NCI-H460 (cell line): ENCODE measurements around the gene INSYN2A. TPM values are rescaled to one million over a fixed set of nuclear protein-coding genes. Genes with fewer than 3 reads are reported as not detected.

Experiments
- DNase-seq: peaks from one replicate; pipeline ENCODE4 v3.0.0-alpha.2; 2016; ENCODE audit warnings: low read depth; ENCODE audit errors: extremely low read depth
- polyA plus RNA-seq: library from polyadenylated mRNA; depleted of rRNA; stranded (reverse); fragments of >200 nt; gene quantifications from 2 replicates; pipeline ENCODE4 v1.2.3, GENCODE V29; 2014; cell fraction: nucleus; rRNA removed
- total RNA-seq: library from RNA; depleted of rRNA; stranded (reverse); fragments of >200 nt; shearing (Covaris generic); gene quantifications from 2 replicates; pipeline ENCODE4 v1.2.3, GENCODE V29; 2014; rRNA removed

The INSYN2A gene, protein sequence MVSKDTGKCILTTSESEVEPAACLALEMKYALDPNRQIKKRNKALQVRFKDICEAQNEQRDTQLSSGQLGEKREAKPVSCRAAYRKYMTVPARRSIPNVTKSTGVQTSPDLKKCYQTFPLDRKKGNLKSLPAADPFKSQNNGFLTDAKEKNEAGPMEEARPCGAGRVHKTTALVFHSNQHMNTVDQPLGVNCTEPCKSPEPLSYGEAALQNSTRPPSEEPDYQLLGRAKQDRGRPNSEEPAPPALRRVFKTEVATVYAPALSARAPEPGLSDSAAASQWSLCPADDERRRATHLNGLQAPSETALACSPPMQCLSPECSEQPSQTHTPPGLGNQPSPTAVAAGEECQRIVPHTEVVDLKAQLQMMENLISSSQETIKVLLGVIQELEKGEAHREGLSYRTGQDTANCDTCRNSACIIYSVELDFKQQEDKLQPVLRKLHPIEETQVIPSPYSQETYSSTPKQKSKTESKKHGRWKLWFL
- total RNA-seq, result 0.12 and 0.17 TPM in 2 replicates
- 0.24 TPM in 1 of 2 replicates, not detected in the other for polyA plus RNA-seq

DNA sequence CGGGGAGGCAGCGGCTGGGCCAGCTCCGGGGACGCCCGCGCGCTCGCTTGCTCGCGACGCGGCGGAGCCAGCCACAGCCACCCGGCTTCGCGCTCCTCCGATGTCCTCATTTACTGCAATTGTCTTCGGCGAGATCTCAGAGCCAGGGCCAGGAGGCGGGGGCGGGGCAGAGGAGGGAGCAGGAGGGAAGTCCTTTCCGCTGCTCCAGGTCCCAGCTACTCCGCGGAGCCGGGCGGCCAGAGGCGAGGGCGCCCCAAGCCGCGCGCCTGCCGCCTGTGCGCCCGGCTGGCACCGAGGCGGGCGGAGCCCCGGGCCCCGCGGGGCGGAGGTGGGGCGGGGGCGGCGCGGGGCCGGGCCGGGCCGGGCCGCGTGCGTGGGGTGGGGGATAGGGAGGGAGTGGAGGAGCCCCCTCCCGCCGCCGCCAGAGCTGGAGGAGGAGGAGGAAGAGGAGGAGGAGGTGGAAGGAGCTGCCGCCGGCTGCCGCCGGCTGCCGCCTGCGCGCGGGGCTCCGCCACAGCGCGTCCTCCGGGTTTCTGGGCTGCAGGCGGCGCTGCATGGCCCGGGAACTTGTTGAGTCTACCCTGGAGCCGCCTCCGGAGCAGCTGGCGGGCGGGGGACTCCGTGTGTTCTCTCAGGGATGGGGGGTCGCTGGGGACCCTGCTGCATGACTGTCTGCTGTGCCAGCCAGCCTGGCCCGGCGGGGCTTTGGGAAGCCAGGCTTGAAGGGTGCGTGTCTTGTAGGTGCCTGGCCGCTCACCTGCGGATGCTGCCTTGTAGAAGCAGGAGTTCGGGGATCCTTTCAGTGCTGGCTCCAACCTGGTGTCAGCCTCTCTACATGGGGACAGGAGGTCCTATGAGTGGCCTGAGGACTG lies at the start of gene INSYN2A:
INSYN2A (minus strand) TSS at position 310 of the 872 bp plus-strand sequence. CDS start 20,196 bp downstream, outside the sequence.
- DNase-seq, result peak; percentile 18

DNA sequence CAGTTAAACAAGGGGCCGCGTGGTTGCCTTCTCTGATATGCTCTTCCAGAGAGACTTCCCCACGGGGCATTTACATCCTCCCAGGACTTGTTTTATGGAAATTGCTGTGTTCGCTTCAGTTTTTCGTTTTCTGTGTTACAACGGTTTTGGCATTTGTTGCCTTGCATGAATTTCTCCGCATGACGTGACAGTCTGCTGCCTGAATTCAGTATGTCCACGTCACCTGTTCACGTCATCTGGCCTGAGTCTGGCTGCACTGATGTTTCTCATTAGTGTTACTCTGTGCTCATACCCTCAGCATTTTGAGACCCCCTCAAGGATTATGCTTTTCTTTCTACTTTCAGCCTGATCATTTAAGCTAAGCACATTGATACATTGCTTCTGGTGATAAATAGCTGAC lies 49.1 kb upstream of the INSYN2A start:
- DNase-seq, result no peak

DNA sequence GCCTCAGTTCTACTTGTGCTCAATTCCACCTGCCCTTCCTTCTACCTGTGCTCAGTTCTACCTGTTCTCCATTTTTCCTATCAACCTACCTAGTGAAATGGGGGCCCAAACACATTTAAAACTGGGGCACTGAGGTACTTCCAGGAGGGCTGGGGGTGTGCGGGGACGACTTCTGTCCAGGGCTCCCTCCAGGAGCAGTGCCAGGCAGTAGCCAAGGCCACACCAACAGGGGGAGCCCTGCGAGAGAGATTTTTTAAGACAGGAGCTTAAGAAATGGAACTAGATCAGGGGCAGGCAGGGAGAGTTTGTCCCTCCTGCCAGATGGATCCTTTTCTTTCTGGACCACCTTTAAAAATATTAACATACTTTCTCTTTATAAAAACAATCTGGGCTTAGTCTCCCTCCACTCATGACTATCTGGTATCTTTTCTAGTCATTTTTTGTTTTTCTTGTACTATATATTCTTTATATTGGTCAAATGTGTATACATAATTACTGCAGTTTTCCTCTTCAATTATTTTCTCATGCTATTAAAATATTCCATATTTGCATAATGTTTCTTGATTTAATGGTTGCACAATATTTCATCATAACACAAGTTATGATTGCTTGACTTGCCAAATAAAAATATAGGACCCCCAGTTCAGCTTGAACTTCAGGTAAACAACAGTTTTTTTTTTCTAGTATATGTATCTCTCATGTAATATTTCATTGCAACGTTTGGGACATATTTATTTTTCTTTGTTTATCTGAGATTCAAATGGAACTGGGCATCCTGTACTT lies 47.3 kb upstream of the INSYN2A start:
- DNase-seq, result peak; percentile 60

DNA sequence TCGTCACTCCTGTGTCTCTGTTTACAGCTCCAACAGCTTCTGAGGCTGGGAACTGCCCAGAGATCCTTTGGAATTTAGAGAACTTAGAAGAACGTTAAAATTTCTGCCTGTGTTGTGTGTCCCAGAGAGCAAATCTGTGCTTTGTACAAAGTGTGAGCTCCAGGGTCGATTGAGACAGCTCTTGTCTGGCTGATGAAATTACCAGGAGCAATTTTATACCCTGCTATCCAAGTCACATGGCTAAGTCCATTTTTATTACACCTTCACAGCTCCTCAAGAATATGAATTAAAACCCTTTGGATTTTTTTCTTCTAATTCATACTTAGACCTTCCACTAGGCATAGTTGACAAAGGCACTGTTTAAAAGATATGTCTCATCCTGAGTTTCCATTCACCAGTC lies 46.5 kb upstream of the INSYN2A start:
- DNase-seq, result no peak

DNA sequence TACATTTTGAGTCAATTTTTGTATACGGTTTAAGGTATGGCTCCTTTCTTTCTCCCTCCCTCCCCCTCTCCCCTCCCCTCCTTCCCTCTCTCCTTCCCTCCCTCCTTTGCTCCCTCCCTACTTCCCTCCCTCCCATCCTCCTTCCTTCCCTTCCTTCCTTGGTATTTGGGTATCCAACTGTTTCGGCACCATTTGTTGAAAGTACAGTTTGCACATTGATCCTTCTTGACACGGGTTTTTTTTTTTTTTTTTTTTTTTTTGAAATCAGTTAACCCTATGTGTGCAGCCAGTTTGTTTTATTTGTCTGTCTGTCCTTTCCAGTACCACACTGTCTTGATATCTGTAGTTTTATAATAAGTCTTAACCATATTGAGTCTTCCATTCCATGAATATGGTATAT lies 39.9 kb upstream of the INSYN2A start:
- no peak for DNase-seq

DNA sequence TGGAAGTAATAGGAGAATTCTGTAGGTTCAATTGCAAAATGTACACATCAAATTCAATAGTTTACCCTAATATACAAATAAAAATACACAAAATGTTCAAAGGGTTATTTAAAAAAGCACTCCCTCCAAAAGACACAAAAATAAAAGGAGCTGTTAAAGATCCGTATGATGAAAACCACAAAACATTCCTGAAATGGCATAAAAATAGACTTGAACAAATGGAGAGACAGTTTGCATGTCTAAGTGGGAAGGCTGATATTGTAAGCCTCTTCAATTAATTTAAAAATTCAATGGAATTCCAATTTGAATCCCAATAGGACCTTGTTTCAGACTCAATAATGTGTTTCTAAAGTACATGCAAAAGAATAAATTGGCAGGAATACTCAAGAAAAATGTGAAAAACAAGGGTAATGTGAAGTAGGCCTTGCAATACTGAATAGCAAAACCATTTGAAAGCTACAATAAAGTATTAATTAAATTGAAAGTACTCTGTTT lies 38.0 kb upstream of the INSYN2A start:
- DNase-seq, result no peak

DNA sequence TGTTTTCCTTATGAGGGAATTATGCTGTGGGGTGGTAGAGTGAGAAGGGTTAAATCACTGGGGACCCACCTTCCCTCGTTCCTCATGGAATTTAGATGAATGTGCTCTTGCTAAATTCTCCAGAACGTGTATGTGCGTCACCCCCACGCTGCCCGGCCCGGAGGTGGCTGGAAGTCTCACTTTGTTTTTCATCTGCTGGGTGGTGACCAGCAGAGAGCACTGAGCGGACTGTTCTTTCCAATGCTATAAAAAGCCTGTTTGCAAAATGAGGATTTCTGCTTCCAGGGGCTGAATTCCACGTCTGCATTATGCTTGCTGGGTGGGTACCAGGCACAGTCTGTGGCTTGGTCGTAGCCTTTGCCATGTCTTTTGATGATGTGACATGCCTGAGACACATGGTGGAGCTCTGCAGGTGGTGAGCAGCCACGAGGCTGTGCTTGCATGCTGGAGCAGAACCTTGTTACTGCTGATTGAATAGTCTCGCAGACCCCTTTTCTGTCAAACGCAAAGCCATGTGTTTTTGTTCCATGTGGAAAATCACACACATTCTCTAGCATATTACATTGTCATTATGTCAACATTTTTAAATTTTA lies 31.9 kb upstream of the INSYN2A start:
- DNase-seq, result no peak

DNA sequence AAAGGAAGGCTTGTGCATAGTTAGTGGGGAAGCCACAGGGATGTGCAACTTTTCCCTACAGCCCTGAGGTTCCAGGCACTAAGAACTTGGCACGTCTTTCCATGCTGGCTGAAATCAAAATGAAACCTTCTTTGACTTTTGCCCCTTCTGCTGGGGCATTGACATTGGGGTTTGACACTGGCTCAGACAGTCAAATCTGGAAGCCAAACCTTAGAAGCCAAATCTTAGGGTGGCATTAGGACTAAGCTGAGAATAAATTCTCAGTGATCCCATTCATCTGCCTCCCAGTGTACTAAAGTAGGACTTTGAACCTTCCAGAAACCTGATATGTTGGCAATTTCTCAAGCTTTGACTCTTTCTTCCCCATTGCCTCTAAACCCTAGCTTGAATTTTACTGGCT lies 31.3 kb upstream of the INSYN2A start:
- DNase-seq, result no peak

DNA sequence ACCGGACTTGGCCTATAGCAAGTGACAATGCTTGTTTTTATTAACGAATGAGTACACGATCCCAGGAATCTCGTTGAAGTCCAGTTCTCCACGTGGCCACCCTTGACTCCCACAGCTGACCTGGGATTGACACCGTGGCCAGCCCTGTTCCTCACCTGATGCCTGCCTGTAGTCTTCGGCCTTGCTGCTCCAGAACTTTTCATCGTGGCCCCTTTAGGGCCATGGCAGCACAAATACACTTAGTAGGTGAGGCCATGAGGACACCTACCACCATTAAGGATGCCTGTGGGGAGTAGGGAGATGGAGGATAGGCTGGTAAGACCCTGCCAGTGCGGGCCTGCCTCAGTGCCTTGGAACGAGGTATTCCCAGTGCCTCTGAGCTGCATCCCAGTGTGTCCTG lies 30.6 kb upstream of the INSYN2A start:
- no peak for DNase-seq

DNA sequence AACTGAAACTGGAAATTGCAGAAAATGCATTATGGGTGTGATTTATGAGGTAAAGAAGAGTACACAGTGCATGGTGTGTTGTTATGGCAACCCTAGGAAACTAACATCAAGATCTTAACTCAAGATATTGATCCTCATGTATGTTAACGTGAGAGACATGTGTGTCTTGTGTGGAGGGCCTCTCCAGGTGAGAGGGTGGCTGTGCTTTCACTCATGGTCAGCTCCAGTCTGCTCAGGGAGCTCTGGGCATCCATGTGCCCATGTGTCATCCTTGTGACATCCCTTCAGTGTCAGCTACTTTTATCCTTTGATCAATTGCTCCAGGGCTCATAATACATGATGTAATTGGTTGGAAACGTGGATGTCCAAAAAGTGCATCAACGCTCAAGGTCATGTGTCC lies 24.9 kb upstream of the INSYN2A start:
- DNase-seq, result no peak

DNA sequence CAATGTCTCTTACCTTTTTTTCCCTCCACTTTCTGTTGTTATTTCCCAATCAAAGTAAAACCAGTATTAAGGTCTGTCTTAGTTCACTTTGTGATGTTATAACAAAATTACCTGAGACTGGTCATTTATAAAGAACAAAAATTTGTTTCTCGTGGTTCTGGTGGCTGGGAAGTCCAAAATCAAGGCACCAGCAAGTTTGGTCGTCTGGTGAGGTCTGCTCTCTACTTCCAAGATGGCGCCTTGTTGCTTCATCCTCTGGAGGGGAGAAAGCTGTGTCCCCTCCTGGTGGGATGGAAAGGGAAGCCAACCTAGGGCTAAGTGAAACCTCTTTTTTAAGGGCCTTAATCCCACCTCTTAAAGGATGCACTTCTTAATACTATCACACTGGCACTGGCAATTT lies 22.3 kb upstream of the INSYN2A start:
- DNase-seq, result no peak

DNA sequence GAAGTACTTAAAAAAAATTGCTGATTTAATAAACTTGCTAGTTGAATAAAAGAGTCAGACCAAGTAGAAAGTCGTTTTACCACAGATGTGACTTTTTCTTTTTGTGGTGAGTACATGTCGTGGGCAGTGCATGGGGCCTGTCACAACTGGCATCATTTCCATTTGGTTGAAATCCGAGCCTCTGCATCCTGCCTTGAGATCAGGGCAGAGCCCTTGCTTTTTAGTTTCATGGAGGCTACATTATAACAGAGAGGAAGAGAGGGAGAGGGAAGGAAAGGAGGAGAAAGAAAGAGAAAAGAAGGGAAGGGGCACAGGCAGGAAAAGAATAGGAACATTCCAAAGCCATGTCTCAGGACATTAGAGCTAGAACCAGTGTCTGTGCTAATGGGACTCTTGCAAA lies 20.4 kb upstream of the INSYN2A start:
- DNase-seq, result no peak

DNA sequence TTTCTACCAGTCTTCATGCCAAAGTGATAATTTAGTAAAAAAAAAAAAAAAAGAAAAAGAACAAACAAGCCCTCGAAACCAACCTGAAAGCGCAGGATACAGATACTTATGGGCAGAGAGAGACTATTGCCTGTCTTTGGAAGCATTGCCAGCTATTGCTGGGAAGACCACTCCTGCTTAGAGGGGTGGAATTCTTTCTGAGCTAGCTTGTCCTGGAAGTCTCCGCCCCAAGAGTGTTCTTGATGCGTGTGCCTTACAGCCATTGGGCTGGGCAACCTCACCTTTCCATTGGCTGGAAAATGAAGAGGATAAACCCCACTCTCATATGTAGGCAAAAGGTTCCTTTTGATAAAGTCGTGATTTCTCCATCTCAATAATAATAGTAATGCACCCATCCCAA lies 19.9 kb upstream of the INSYN2A start:
- DNase-seq, result no peak

DNA sequence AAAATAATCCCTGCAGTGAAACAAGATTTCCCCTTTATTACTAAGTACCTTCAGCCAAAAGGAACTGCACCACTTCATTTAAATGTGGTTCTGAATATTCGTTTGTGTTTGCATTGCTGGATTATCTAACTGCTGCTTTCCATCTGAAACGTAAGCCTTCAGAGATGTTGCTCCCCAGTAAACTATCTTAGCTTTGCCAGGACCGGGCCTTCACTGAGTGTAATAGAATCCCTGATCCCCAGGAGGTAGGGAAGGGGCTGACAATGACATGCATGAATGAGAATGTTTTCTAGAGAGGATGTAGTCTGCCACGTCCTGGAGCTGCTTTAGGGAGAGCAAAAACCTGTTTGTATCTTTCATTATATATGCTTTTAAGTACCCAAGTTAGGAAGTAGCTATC lies 19.5 kb upstream of the INSYN2A start:
- DNase-seq, result no peak

DNA sequence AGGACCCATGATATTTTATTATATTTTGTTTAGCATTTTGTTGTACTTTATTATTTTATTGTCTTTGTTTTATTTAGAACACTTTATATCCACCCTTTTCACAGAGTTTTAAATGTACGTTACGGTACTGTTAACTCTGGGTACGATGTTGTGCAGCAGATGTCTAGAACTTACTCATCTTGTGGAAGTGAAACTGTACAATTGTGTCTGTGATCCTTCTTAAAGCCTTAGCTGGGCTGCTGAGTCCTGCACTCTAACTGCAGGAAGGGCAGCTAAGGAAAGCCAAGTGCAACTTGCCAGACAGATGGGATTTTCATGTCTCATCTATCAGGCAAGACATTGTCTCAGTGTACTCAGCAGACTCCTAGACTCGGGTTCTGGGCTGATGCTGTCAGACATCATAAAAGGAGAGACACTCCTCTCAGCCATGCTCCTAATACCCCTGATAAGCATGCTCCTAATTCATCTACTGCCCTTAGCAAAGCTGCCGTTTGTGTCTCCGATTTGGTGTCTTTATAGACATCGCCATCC lies 14.6 kb upstream of the INSYN2A start:
- DNase-seq, result no peak

DNA sequence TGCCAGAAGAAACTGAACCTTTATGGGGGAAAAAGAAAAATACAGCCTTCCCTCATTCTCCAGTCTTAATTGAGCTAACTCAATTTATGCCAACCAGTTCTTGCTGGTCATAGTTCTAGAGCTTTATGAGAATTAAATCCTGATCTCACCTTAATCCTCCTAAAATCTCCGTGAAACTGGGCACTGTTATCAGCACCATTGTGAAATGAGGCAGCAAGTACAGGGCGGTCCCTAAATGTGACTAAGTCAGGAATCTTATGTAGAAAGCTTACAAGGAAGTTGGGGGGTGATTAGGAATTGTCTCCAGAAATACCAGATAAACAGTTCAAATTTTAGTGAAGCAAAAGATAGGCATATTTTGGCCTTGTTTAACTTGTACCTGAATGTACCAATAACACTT lies 10.7 kb upstream of the INSYN2A start:
- no peak for DNase-seq

DNA sequence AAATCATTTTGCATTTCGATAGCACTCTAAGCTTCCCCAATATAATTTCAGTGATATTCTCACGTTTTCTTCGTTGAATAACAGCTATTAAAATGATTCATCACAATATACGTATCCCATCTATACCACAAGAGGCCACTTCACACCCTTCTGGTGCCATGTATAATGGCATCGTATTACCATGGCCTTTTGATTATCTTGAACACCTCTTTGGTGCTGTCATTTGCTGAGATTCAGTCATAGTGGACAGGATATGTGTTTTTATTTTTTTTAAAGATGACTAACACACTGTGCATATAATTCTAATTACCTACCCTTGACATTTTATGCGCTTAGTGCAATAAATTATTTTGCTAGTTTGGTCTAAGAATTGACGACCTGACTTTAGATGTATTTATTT lies 6.7 kb upstream of the INSYN2A start:
- DNase-seq, result no peak

DNA sequence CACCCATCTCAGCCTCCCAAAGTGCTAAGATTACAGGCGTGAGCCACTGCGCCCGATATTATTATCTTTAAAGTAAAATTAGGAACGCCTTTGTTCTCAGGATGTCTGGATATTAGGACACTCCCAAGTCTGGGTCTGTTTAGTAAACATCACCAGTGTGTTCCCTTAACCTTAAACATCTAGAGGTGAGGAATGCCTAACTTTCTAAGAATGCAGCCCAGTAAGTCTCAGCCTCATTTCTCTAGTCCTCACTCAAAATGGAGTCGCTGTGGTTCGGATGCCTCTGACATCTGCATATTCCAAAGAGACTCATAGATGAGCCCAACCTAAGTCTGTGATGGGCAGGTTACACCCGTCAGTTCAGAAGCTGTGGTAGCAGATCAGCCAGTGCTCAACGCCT lies 4.3 kb upstream of the INSYN2A start:
- no peak for DNase-seq

DNA sequence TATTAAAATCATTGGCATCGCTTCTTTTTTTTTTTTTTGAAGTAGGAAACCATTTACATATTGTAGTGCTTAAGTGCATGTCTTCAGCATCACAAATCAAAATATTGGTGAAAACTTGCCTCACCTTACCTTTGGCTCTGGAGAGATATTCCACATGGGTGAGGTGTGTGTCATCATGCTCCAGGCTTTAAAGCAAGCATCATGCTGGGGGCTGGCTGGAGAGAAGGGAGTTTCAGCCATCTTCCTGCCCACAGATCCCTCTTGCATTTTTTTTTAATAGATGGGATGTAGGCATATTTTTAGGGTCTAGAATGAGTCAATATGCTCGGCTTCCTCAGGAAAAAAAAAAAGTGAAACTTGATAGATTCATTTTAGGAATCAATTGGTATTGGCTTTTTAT lies 2.3 kb upstream of the INSYN2A start:
- no peak for DNase-seq

DNA sequence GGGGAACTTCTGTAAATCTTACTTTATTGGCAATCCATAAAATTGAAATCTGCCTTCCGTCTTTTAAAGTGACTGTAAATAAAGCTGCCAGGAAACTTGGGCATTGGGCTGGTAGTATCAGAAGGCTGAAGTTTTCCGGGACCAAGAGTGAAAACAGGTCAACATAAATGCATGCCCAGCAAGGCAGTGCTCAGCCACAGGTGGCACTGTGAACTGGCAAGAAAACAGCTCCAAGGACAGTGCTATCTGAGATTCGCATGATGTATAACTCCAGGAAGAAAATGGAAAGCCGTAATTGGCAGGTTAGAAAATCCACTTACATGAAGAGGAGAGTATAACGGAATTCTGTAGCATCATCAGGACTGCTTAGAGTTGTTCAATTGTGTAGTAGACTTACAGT lies 1.9 kb upstream of the INSYN2A start:
- no peak for DNase-seq
